Muscle of leg (tissue), 16 donors: Measurements from ENCODE around the gene PTPN21. TPM values are rescaled to one million over a fixed set of nuclear protein-coding genes. Genes with fewer than 3 reads are reported as not detected.

Experiments used
- DNase-seq: peaks from one replicate; pipeline ENCODE4 v3.0.0; 2013
- H3K27ac ChIP-seq: one replicate; pipeline ENCODE4 v1.5.1; 2013; ENCODE audit warnings: mild to moderate bottlenecking, low read length, control low read depth
- H3K27me3 ChIP-seq: one replicate; pipeline ENCODE4 v1.6.1; 2013; ENCODE audit warnings: low read length; ENCODE audit not compliant: control insufficient read depth, insufficient read depth
- H3K36me3 ChIP-seq: one replicate; pipeline ENCODE4 v1.6.1; 2013; ENCODE audit warnings: low read length; ENCODE audit not compliant: control insufficient read depth, insufficient read depth
- H3K4me1 ChIP-seq: one replicate; pipeline ENCODE4 v1.6.1; 2013; ENCODE audit warnings: low read length; ENCODE audit not compliant: control insufficient read depth, insufficient read depth
- H3K4me3 ChIP-seq: one replicate; pipeline ENCODE4 v1.5.1; 2013; ENCODE audit warnings: low read length, control low read depth
- H3K9me3 ChIP-seq: replicated peaks from 2 replicates; pipeline ENCODE4 v1.6.1; 2013; ENCODE audit warnings: low read depth, low read length; ENCODE audit not compliant: control insufficient read depth
- WGBS: methylation state at CpG from one replicate; pipeline ENCODE4 v1.1.5; 2013; ENCODE audit warnings: missing lambda C conversion rate; ENCODE audit not compliant: insufficient coverage; 5-methylcytosine and 5-hydroxymethylcytosine counted together
- long read RNA-seq, 11 donors: transcript quantifications; one replicate each; lab custom pipeline, GENCODE V29; 2026
- polyA plus RNA-seq, 8 donors: library from polyadenylated mRNA; unstranded; fragments of 120-200 nt; gene quantifications; one replicate each; pipeline versions ENCODE4 v1.2.1 to v1.2.3, GENCODE V29; 2013; ENCODE audit warnings: inconsistent platforms in 1 of 8, low replicate concordance in 1 of 8; ENCODE audit not compliant: insufficient read length in 8 of 8, insufficient read depth in 1 of 8
- total RNA-seq: library from RNA; stranded (reverse); fragments of 120-200 nt; gene quantifications from one replicate; pipeline ENCODE4 v1.2.4, GENCODE V29; 2013

The PTPN21 gene
- total RNA-seq, result 23.9 TPM
- 10 to 100 TPM; 33.2 to 60.2 (median 48.0) TPM for polyA plus RNA-seq
- long read RNA-seq, donor 1, full-length matches to known transcripts, result 2 of 35 reads
- long read RNA-seq, donor 1, partial matches to known transcripts, result 33 of 35 reads
- long read RNA-seq, donor 1, other reads (novel, unspliced or antisense), result 0 of 35 reads
- long read RNA-seq, donor 2, result 0 reads
- long read RNA-seq, donor 3, full-length matches to known transcripts, result 3 of 12 reads
- long read RNA-seq, donor 3, partial matches to known transcripts, result 9 of 12 reads
- long read RNA-seq, donor 3, other reads (novel, unspliced or antisense), result 0 of 12 reads
- long read RNA-seq, donor 4, full-length matches to known transcripts, result 1 of 8 reads
- long read RNA-seq, donor 4, partial matches to known transcripts, result 7 of 8 reads
- long read RNA-seq, donor 4, other reads (novel, unspliced or antisense), result 0 of 8 reads
- long read RNA-seq, donor 5, full-length matches to known transcripts, result 3 of 10 reads
- long read RNA-seq, donor 5, partial matches to known transcripts, result 7 of 10 reads
- long read RNA-seq, donor 5, other reads (novel, unspliced or antisense), result 0 of 10 reads
- long read RNA-seq, donor 6, full-length matches to known transcripts, result 2 of 14 reads
- long read RNA-seq, donor 6, partial matches to known transcripts, result 12 of 14 reads
- long read RNA-seq, donor 6, other reads (novel, unspliced or antisense), result 0 of 14 reads
- long read RNA-seq, donor 7, full-length matches to known transcripts, result 1 of 1 reads
- long read RNA-seq, donor 7, partial matches to known transcripts, result 0 of 1 reads
- long read RNA-seq, donor 7, other reads (novel, unspliced or antisense), result 0 of 1 reads
- long read RNA-seq, donor 8, full-length matches to known transcripts, result 1 of 1 reads
- long read RNA-seq, donor 8, partial matches to known transcripts, result 0 of 1 reads
- long read RNA-seq, donor 8, other reads (novel, unspliced or antisense), result 0 of 1 reads
- long read RNA-seq, donor 9, full-length matches to known transcripts, result 1 of 13 reads
- long read RNA-seq, donor 9, partial matches to known transcripts, result 12 of 13 reads
- long read RNA-seq, donor 9, other reads (novel, unspliced or antisense), result 0 of 13 reads
- long read RNA-seq, donor 10, full-length matches to known transcripts, result 1 of 7 reads
- long read RNA-seq, donor 10, partial matches to known transcripts, result 6 of 7 reads
- long read RNA-seq, donor 10, other reads (novel, unspliced or antisense), result 0 of 7 reads
- long read RNA-seq, donor 11, full-length matches to known transcripts, result 1 of 1 reads
- long read RNA-seq, donor 11, partial matches to known transcripts, result 0 of 1 reads
- long read RNA-seq, donor 11, other reads (novel, unspliced or antisense), result 0 of 1 reads

GRCh38 chr14:88554457-88555286 is at the start of gene PTPN21:
Gene PTPN21, minus strand, starts transcription at chr14:88555007. Its CDS starts 4,590 bp downstream, at chr14:88550417.
- WGBS, result under 1% methylated on average over 82 of the region's 103 CpGs
- no peaks in the 10 kb centered on the region for H3K9me3 ChIP-seq
- peaks cover 8% of the 10 kb centered on the region for H3K36me3 ChIP-seq
- H3K27me3 ChIP-seq, result peaks cover 4% of the 10 kb centered on the region
- peaks cover 20% of the 10 kb centered on the region for H3K4me1 ChIP-seq
- H3K27ac ChIP-seq, result peak within 1 kb of the TSS; percentile 93
- peak; percentile 91 for DNase-seq
- peak within 1 kb of the TSS; percentile 73 for H3K4me3 ChIP-seq

GRCh38 chr14:88604212-88604611 is 49.4 kb upstream of the PTPN21 start:
- H3K27me3 ChIP-seq, result no peaks in the 10 kb centered on the region
- H3K36me3 ChIP-seq, result peaks cover 65% of the 10 kb centered on the region
- no peak for DNase-seq

GRCh38 chr14:88599761-88600439 is 45.1 kb upstream of the PTPN21 start:
- no peak overlapping the region for H3K27ac ChIP-seq
- H3K9me3 ChIP-seq, result no peaks in the 10 kb centered on the region
- H3K4me1 ChIP-seq, result no peaks in the 10 kb centered on the region
- 96% methylated on average over 6 of the region's 10 CpGs for WGBS
- peaks cover 62% of the 10 kb centered on the region for H3K36me3 ChIP-seq
- no peaks in the 10 kb centered on the region for H3K27me3 ChIP-seq
- no peak for DNase-seq
- no peak overlapping the region for H3K4me3 ChIP-seq

More at GRCh38 chr14:88604212-88604611, 49.4 kb upstream of the PTPN21 start:
- Histone ChIP-seq H3K9me3 (no peaks in the 10 kb centered on the region), H3K4me1 (no peaks in the 10 kb centered on the region), H3K27ac (no peak overlapping the region), H3K4me3 (no peak overlapping the region)

GRCh38 chr14:88599326-88599725 is 44.5 kb upstream of the PTPN21 start:
- 90% methylated on average over 7 of the region's 8 CpGs for WGBS
- DNase-seq, result no peak
- H3K4me3 ChIP-seq, result no peak overlapping the region

GRCh38 chr14:88598097-88598675 is 43.4 kb upstream of the PTPN21 start:
- H3K27me3 ChIP-seq, result no peaks in the 10 kb centered on the region
- no peak overlapping the region for H3K4me3 ChIP-seq
- no peak for DNase-seq
- H3K27ac ChIP-seq, result no peak overlapping the region
- WGBS, result no CpG with 5 or more reads among the region's 2 CpGs
- H3K9me3 ChIP-seq, result no peaks in the 10 kb centered on the region
- peaks cover 59% of the 10 kb centered on the region for H3K36me3 ChIP-seq
- no peaks in the 10 kb centered on the region for H3K4me1 ChIP-seq

More at GRCh38 chr14:88599326-88599725, 44.5 kb upstream of the PTPN21 start:
- Histone ChIP-seq H3K36me3 (peaks cover 59% of the 10 kb centered on the region), H3K4me1 (no peaks in the 10 kb centered on the region), H3K27me3 (no peaks in the 10 kb centered on the region), H3K27ac (no peak overlapping the region), H3K9me3 (no peaks in the 10 kb centered on the region)

- Histone ChIP-seq H3K27ac (no peak overlapping the region), H3K4me3 (no peak overlapping the region), H3K4me1 (no peaks in the 10 kb centered on the region), H3K36me3 (peaks cover 53% of the 10 kb centered on the region), H3K27me3 (no peaks in the 10 kb centered on the region), H3K9me3 (no peaks in the 10 kb centered on the region)
- 100% methylated on average over 2 of the region's 4 CpGs for WGBS
- no peak for DNase-seq
Measured at GRCh38 chr14:88597601-88598000, 42.8 kb upstream of the PTPN21 start.

- WGBS, result 95% methylated on average over 4 of the region's 4 CpGs
- H3K36me3 ChIP-seq, result peaks cover 49% of the 10 kb centered on the region
Measured at GRCh38 chr14:88597038-88597437, 42.2 kb upstream of the PTPN21 start.

GRCh38 chr14:88592031-88592430 is 37.2 kb upstream of the PTPN21 start:
- 29% methylated on average over 1 of the region's 1 CpG for WGBS
- Histone ChIP-seq H3K27me3 (no peaks in the 10 kb centered on the region), H3K4me1 (no peaks in the 10 kb centered on the region), H3K4me3 (no peak overlapping the region), H3K9me3 (no peaks in the 10 kb centered on the region), H3K27ac (no peak overlapping the region), H3K36me3 (peaks cover 37% of the 10 kb centered on the region)
- DNase-seq, result no peak

More at GRCh38 chr14:88597038-88597437, 42.2 kb upstream of the PTPN21 start:
- Histone ChIP-seq H3K9me3 (no peaks in the 10 kb centered on the region), H3K4me1 (no peaks in the 10 kb centered on the region), H3K27me3 (no peaks in the 10 kb centered on the region), H3K27ac (no peak overlapping the region), H3K4me3 (no peak overlapping the region)
- no peak for DNase-seq
